OCI-LY7 (cell line): ENCODE results near the gene CH25H. TPM values are rescaled to one million over a fixed set of nuclear protein-coding genes. Genes with fewer than 3 reads are reported as not detected.

ENCODE experiments used
- BruUV-seq: library from RNA; stranded (reverse); fragments of 400-500 nt; replicated peaks from 2 replicates; lab custom pipeline; 2021; lab: Mats Ljungman, UMichigan
- CTCF ChIA-PET: fragments of 300-600 bp; sonication (Branson Sonifier 250); formaldehyde crosslinking; loops from one replicate; lab custom pipeline; 2022; ENCODE audit warnings: antibody characterized with exemption; ENCODE audit not compliant: unreplicated experiment; lab: Charles Lee
- POLR2A ChIA-PET: fragments of 300-600 bp; sonication (Branson Sonifier 250); formaldehyde crosslinking; loops from one replicate; lab custom pipeline; 2022; ENCODE audit warnings: antibody characterized with exemption; lab: Charles Lee
- DNase-seq: peaks from one replicate; pipeline ENCODE4 v3.0.0-alpha.2; 2015; ENCODE audit warnings: low spot score
- H2AFZ ChIP-seq: fragments of 200-600 bp; sonication (generic), shearing (Covaris generic); 2 replicates; pipeline ENCODE4 v1.6.1; 2014; ENCODE audit warnings: mild to moderate bottlenecking, antibody characterized with exemption, low read length, moderate library complexity
- H3K27ac ChIP-seq: fragments of 200-600 bp; sonication (generic); 2 replicates; pipeline ENCODE4 v1.5.1; 2014; ENCODE audit warnings: mixed run types, low read depth, mild to moderate bottlenecking, moderate library complexity, low read length, inconsistent platforms; ENCODE audit not compliant: poor library complexity, severe bottlenecking
- H3K36me3 ChIP-seq: fragments of 200-600 bp; sonication (generic); 2 replicates; pipeline ENCODE4 v1.6.1; 2014; ENCODE audit warnings: mild to moderate bottlenecking, antibody characterized with exemption, low read length, moderate library complexity, mixed read lengths; ENCODE audit not compliant: insufficient read depth
- H3K4me1 ChIP-seq: fragments of 200-600 bp; sonication (generic); 2 replicates; pipeline ENCODE4 v1.5.1; 2014; ENCODE audit warnings: mild to moderate bottlenecking, low read length; ENCODE audit not compliant: insufficient read depth, poor library complexity, severe bottlenecking
- H3K4me2 ChIP-seq: fragments of 200-600 bp; sonication (generic); 2 replicates; pipeline ENCODE4 v1.6.1; 2014; ENCODE audit warnings: mild to moderate bottlenecking, low read length
- H3K4me3 ChIP-seq: fragments of 200-600 bp; sonication (generic); 2 replicates; pipeline ENCODE4 v1.5.1; 2014; ENCODE audit warnings: mild to moderate bottlenecking, low read depth, low read length; ENCODE audit not compliant: poor library complexity, severe bottlenecking
- H3K79me2 ChIP-seq: fragments of 200-600 bp; sonication (generic); 2 replicates; pipeline ENCODE4 v1.6.1; 2016; ENCODE audit warnings: low read depth, mild to moderate bottlenecking, low read length, moderate library complexity, mixed read lengths; ENCODE audit not compliant: insufficient read depth
- H3K9me2 ChIP-seq: fragments of 200-600 bp; sonication (generic); 2 replicates; pipeline ENCODE4 v1.6.1; 2016; ENCODE audit warnings: mild to moderate bottlenecking, low read length, mixed read lengths; ENCODE audit not compliant: insufficient read depth
- H3K9me3 ChIP-seq: fragments of 200-600 bp; sonication (generic); 2 replicates; pipeline ENCODE4 v1.6.1; 2014; ENCODE audit warnings: mild to moderate bottlenecking, mixed run types, low read length, mixed read lengths
- H4K20me1 ChIP-seq: fragments of 200-600 bp; sonication (generic); 2 replicates; pipeline ENCODE4 v1.6.1; 2014; ENCODE audit warnings: mild to moderate bottlenecking, antibody characterized with exemption, low read length, moderate library complexity, mixed read lengths; ENCODE audit not compliant: insufficient read depth
- CTCF ChIP-seq: fragments of 200-600 bp; sonication (generic); conservative IDR thresholded peaks from 2 replicates; pipeline ENCODE4 v1.5.1; 2014; ENCODE audit warnings: mild to moderate bottlenecking, antibody characterized with exemption, low read length, moderate library complexity, mixed read lengths
- EZH2phosphoT487 ChIP-seq: fragments of 200-600 bp; sonication (generic); IDR thresholded peaks from 2 replicates; pipeline ENCODE4 v1.6.1; 2018; ENCODE audit warnings: low read depth, borderline replicate concordance, mild to moderate bottlenecking, mixed run types, antibody characterized with exemption, low read length, moderate library complexity, mixed read lengths
- intact Hi-C: fragments of 100-400 bp; cut with micrococcal nuclease; formaldehyde crosslinking; loops from one replicate; pipeline ENCODE4 v1.10.0; 2022; ENCODE audit not compliant: unreplicated experiment
- total RNA-seq, 2 experiments: library from RNA; depleted of rRNA in 1 of 2; stranded (reverse); fragments of >200 nt in 1 of 2; shearing (Covaris generic) in 1 of 2; gene quantifications; 2 replicates each; pipeline ENCODE4 v1.2.3, GENCODE V29; 2014 to 2022

CH25H gene
- total RNA-seq, 2 experiments from 2014 or later: not detected

GRCh38 chr10:89215511-89215910, 8.4 kb upstream of the CH25H start:
- Histone ChIP-seq H4K20me1 (no peaks in the 10 kb centered on the region), H3K9me2 (no peaks in the 10 kb centered on the region), H3K9me3 (no peaks in the 10 kb centered on the region), H3K4me3 (no peak overlapping the region), H3K27ac (no peak overlapping the region), H3K79me2 (no peaks in the 10 kb centered on the region), H3K4me2 (no peak overlapping the region), H3K4me1 (peaks cover 6% of the 10 kb centered on the region), H3K36me3 (no peaks in the 10 kb centered on the region), H2AFZ (no peak overlapping the region)
- DNase-seq: no peak
- BruUV-seq: no TSS peak
- intact Hi-C loops: no loop called here
- CTCF ChIA-PET: interaction anchor here (0.6 to 1.1 kb wide), 2 partner anchors 278 to 281 kb away, joined by 3 to 4 read pairs; no protein-coding TSS in a partner anchor
- POLR2A ChIA-PET: interaction anchor here (0.6 to 1.6 kb wide), 5 partner anchors 9 to 527 kb away, joined by 3 to 4 read pairs (median 3); no protein-coding TSS in a partner anchor
- TF ChIP-seq EZH2phosphoT487 (no peak), CTCF (no peak)

- H3K79me2 ChIP-seq: no peaks in the 10 kb centered on the region
- no peaks in the 10 kb centered on the region for H3K9me2 ChIP-seq
- no TSS peak for BruUV-seq
- POLR2A ChIA-PET: interaction anchor here (0.5 to 1.6 kb wide), 3 partner anchors 15 to 379 kb away, joined by 3 to 4 read pairs (median 4); no protein-coding TSS in a partner anchor
- H3K4me1 ChIP-seq: peaks cover 10% of the 10 kb centered on the region
- TF ChIP-seq EZH2phosphoT487: no peak
- TF ChIP-seq CTCF: no peak
- H3K4me3 ChIP-seq: no peak overlapping the region
- no peak overlapping the region for H3K27ac ChIP-seq
- H3K9me3 ChIP-seq: no peaks in the 10 kb centered on the region
- DNase-seq: no peak
- H3K4me2 ChIP-seq: no peak overlapping the region
- H3K36me3 ChIP-seq: no peaks in the 10 kb centered on the region
- H2AFZ ChIP-seq: no peak overlapping the region
- intact Hi-C loops: no loop called here
- CTCF ChIA-PET: interaction anchor here (0.9 kb wide), 1 partner anchor 185 kb away, joined by 3 read pairs; no protein-coding TSS in a partner anchor
- H4K20me1 ChIP-seq: no peaks in the 10 kb centered on the region
Observed at GRCh38 chr10:89214566-89215165, 7.5 kb upstream of the CH25H start.

- no TSS peak for BruUV-seq
- H2AFZ ChIP-seq: no peak overlapping the region
- no peaks in the 10 kb centered on the region for H3K9me2 ChIP-seq
- ChIA-PET POLR2A (no interaction called here), CTCF (interaction anchor here (0.9 kb wide), 1 partner anchor 183 kb away, joined by 3 read pairs; no protein-coding TSS in a partner anchor)
- no peaks in the 10 kb centered on the region for H3K36me3 ChIP-seq
- H3K27ac ChIP-seq: no peak overlapping the region
- no peak overlapping the region for H3K4me3 ChIP-seq
- peaks cover 16% of the 10 kb centered on the region for H3K4me1 ChIP-seq
- DNase-seq: peak; percentile 46
- no peaks in the 10 kb centered on the region for H3K9me3 ChIP-seq
- no peaks in the 10 kb centered on the region for H3K79me2 ChIP-seq
- H4K20me1 ChIP-seq: no peaks in the 10 kb centered on the region
- intact Hi-C loops: loop anchor here (1.0 kb wide), 2 partner anchors 183 to 278 kb away; no protein-coding TSS in a partner anchor
- no peak overlapping the region for H3K4me2 ChIP-seq
- TF ChIP-seq EZH2phosphoT487 (no peak), CTCF (peak; percentile 75)
Observed at GRCh38 chr10:89213191-89213808, 6.2 kb upstream of the CH25H start.
